NT2/D1 (cell line): Measurements from ENCODE around the gene PRB2.
"Not testable (repeated sequence)": the region's sequence is repeated elsewhere in the genome, so short reads cannot be mapped to it uniquely, and the experiment has no call there.

Experiments used
- SUZ12 ChIP-seq: IDR thresholded peaks from 2 replicates; pipeline ENCODE4 v1.6.1; 2011; ENCODE audit not compliant: insufficient read length, insufficient read depth; ENCODE audit errors: extremely low read depth
- YY1 ChIP-seq: IDR thresholded peaks from 2 replicates; pipeline ENCODE4 v1.6.1; 2011; ENCODE audit not compliant: insufficient read length, insufficient read depth
- ZNF274 ChIP-seq: IDR thresholded peaks from 2 replicates; pipeline ENCODE4 v1.6.1; 2011; ENCODE audit warnings: mild to moderate bottlenecking, low read depth, low read length

- not testable (repeated sequence) for TF ChIP-seq YY1, ZNF274, SUZ12
These were observed 3.9 kb downstream of the PRB2 start for GRCh38 chr12:11391456-11391855.
